GM21390 (cell line): ENCODE data around the gene KDR.

Source experiments
- ATAC-seq: cut with Tn5 transposase; IDR thresholded peaks from one replicate; pipeline ENCODE4 v1.9.1; 2021; ENCODE audit not compliant: unreplicated experiment

Gene KDR

GRCh38 chr4:55124322-55125076 is 896 bp downstream of the KDR start:
- no peak for ATAC-seq

GRCh38 chr4:55123791-55124190 is 1.6 kb downstream of the KDR start:
- ATAC-seq, result no peak

- no peak for ATAC-seq
Measured at GRCh38 chr4:55122235-55122634, 3.2 kb downstream of the KDR start.

- ATAC-seq, result no peak
Measured at GRCh38 chr4:55121246-55121645, 4.1 kb downstream of the KDR start.

- ATAC-seq, result no peak
Measured at GRCh38 chr4:55118397-55118796, 7.0 kb downstream of the KDR start.

- ATAC-seq, result no peak
Measured at GRCh38 chr4:55117511-55117910, 7.9 kb downstream of the KDR start.

- no peak for ATAC-seq
Measured at GRCh38 chr4:55116450-55116849, 8.9 kb downstream of the KDR start.

GRCh38 chr4:55111601-55112000 is 13.8 kb downstream of the KDR start:
- ATAC-seq, result no peak

- ATAC-seq, result no peak
Measured at GRCh38 chr4:55110131-55110530, 15.3 kb downstream of the KDR start.

GRCh38 chr4:55107054-55107453 is 18.3 kb downstream of the KDR start:
- no peak for ATAC-seq

GRCh38 chr4:55103224-55103623 is 22.2 kb downstream of the KDR start:
- ATAC-seq, result no peak

- no peak for ATAC-seq
Measured at GRCh38 chr4:55099816-55100215, 25.6 kb downstream of the KDR start.

- no peak for ATAC-seq
Measured at GRCh38 chr4:55098456-55099204, 26.8 kb downstream of the KDR start.

GRCh38 chr4:55096619-55097018 is 28.8 kb downstream of the KDR start:
- ATAC-seq, result no peak

GRCh38 chr4:55096045-55096444 is 29.4 kb downstream of the KDR start:
- no peak for ATAC-seq

- ATAC-seq, result no peak
Measured at GRCh38 chr4:55092504-55092903, 32.9 kb downstream of the KDR start.

- ATAC-seq, result no peak
Measured at GRCh38 chr4:55089916-55090315, 35.5 kb downstream of the KDR start.

GRCh38 chr4:55087913-55088260 is 37.5 kb downstream of the KDR start:
- no peak for ATAC-seq

GRCh38 chr4:55087009-55087912 is 38.1 kb downstream of the KDR start:
- ATAC-seq, result no peak

GRCh38 chr4:55086578-55086977 is 38.8 kb downstream of the KDR start:
- no peak for ATAC-seq

- ATAC-seq, result no peak
Measured at GRCh38 chr4:55083735-55084134, 41.7 kb downstream of the KDR start.

GRCh38 chr4:55082756-55083155 is 42.6 kb downstream of the KDR start:
- ATAC-seq, result no peak
